ENCODE results near the gene DSCAM.

- TF ChIP-seq CTCF (IDR thresholded peaks at IDR 0.05): no peak
- no peak for TF ChIP-seq POLR2A (IDR thresholded peaks at IDR 0.05)
These were observed 631.0 kb downstream of the DSCAM start for GRCh38 chr21:40215941-40216340.
